NCI-H524 (cell line): ENCODE measurements around the gene TNFSF10.

Experiments
- DNase-seq, 2 experiments: peaks; one replicate each; lab custom pipeline; 2025; lab: John Stamatoyannopoulos, UW

The TNFSF10 gene

DNA sequence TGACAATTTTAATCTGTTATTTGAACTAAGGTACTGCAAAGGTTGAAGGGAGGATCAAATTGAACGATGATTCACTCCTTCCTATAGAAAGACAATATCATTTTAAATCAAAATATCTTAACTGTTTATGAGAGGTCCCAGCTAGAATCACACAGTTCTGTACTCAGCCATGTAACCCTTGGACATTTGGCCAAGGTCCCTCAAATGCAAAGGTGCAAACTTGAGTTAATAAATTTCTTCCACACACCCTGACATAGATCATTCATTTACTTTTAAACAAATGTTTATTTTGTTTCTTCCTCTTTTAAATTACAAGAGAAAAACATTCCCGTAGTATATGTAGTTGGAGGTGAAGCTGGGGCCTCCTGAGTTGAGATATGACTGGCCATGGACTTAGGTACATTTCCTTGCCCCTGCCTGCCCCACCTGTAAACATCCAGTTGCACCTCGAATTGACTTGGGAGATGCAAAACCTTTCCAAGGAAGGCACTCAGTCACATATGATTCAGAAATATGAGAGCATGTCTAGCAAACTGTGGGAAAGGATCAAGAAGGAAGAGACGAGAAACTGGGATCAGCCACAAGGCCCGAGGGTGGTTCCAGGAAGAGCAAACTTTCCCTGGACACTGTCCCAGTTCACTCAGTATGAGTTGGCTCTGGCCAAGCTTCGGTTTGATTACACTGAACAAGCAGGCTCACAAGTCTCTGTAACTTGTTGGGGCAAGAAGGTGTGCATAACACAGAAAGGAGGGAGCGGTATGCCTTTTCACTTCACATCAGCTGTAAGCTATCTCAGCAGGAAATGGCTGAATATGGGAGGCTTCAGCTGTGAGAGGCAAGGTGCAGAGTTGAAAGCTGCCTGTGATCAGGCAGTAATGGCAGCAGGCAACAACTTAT lies 6.7 kb downstream of the TNFSF10 start:
- DNase-seq: no peak

DNA sequence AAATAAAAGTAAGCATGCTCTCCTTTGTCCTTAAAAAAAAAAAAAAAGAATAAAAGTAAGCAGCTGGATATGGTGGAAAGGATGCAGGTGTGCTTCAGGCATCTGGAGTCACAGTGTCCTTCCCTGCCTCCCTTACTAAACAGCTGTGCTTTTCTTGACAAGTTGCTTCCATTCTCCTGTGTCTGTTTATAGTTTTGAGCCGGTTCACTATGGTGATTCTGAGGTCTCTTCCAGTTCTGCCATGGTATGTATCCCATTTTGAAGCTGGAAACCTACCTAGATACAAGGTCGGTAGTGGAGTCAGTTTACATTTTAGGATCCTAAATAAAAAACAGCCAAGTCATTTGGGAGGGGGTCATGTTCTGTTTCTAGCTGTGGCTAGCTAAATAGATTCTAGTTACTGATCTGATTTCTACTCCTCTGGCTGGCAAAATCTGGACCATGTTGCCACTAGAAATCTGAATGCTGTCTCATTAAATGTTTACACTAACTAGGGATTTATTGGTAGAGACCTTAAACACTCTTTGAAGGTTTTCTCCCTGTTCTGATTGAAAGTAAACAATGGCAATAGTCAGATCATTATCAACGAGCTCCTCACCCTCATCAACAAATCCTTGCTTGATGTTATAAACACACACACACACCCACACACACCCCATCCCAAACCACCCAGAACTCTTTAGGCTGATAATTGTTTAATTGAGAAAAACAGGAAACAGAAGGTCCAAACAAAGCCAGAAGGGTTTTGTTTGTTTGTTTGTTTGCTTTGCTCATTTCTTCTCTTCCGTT lies 7.9 kb downstream of the TNFSF10 start:
- no peak for DNase-seq

DNA sequence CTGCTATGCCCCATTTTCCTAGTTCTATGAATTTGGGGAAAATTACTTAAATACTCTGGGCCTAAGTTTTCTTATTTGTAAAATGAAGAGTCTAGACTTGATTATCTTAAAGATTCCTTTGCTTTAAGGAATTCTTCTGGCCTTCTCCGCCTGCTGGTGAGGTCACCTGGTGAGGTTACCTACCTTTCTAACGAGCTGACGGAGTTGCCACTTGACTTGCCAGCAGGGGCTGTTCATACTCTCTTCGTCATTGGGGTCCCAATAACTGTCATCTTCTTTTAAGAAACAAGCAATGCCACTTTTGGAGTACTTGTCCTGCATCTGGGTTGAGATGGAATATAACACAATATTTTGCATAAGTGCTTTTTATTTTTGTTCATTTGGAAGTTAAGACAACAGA lies 8.6 kb downstream of the TNFSF10 start:
- no peak for DNase-seq

DNA sequence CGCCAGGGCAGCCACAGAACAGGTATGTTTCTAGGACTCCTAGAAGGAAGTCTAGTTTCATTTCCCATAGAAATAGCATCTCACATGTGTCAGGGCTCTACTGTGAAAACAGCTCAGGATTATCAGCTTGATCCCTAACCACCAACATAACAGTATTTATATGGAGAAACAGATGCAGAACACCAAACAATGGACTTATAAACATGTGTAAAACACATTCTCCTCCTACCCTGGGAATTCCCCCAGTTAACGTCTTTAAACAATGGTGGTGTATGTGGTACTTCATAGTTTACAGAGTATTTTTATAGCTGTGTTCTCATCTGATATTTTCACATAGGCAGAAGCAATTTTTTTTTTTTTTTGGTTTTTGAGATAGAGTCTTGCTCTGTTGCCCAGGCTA lies 9.7 kb downstream of the TNFSF10 start:
- no peak for DNase-seq

DNA sequence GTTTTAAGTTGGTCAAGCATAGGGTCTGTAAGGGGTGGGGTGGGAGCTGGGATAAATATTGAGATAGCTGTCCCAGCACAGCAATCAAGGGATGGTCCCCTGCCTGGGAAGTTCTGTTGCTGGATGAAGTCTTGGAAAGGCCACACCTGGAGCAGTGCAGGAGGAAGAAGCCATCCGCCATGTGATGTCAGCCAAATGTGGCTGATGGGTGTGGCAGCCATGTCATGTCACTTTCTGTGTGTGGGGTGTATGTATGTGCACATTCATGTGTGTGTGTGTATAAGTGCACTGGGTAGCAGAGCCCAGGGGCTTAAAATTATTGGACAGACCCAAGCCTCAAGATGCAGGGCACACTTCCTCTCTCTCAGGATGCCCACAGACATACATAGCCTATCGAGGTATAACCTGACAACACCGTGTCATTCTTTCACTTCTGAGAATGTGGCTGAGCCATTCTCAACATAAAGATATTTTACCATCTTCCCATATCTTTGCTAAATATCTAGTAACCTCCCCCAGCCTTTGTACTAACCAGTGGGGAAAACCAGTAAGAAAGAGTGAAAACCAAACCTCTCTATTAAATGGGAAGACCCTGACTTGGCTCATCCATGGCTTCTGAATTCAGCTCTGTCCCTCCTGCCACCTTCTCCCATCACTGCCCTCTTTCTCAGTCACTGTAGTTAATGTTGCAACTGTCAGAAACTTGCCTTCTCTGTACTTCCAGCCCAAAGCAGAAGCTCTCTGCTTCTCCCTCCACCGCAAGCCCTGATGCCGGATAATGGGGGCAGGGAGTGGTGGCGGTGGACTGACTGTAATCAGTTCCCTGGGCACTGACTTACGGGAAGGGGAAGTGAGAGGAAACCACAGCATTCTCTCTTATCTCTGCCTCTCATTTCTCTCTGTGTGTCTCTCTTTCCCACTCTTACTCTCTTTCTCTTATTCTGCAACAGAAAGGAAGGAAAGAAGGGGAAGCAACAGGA lies 11.2 kb downstream of the TNFSF10 start:
- no peak for DNase-seq

DNA sequence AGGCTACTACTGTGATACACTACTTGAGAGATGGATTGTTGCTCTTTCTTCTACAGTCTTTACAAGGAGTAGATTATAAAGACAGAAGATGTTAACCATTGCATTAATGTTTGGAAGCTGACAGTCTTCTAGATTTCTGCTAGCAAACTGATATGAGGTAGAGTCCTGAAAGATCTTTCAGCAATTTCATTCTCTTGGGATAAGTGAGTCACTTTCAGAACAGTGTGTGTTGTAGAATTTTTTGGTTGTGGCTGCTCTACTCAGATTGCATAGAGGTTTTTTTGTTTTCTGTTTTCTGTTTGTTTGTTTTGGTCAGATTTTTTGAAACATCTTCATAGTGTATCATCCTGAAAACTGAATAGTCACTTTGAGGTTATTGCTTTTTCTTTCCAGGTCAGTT lies 17.1 kb downstream of the TNFSF10 start:
- DNase-seq: no peak

DNA sequence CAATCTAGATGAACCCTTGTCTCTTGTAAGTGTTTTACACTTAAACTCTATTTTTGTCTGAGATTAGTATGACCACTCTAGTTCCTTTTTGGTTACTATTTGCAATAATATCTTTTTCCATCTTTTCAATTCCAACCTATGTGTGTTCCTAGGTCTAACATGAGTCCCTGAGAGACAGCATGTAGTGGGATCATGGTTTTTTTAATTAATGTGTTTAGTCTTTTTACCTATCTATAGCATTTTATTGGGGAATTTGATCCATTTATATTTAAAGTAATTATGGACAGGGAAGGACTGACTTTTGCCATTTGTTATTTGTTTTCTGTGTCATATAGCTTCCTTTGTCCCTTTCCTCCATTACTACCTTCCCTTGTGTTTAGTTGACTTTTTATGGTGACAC lies 21.7 kb downstream of the TNFSF10 start:
- DNase-seq: no peak

DNA sequence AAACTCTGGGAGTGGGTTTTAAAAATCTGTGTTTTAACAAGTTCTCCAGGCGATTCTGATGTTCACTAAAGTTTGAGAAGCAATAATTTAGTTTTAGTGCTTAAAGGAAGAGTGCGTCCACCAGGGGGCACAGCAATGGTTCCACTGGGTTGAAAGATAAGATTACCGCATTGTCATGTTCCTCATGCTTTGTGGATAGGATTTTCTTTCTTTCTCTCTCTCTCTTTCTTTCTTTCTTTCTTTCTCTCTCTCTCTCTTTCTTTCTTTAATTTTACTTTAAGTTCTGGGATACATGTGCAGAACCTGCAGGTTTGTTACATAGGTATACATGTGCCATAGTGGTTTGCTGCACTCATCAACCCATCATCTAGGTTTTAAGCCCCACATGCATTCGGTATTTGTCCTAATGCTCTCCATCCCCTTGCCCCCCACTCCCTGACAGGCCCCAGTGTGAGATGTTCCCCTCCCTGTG lies 33.0 kb downstream of the TNFSF10 start:
- DNase-seq: peak; percentile 8 to 61

DNA sequence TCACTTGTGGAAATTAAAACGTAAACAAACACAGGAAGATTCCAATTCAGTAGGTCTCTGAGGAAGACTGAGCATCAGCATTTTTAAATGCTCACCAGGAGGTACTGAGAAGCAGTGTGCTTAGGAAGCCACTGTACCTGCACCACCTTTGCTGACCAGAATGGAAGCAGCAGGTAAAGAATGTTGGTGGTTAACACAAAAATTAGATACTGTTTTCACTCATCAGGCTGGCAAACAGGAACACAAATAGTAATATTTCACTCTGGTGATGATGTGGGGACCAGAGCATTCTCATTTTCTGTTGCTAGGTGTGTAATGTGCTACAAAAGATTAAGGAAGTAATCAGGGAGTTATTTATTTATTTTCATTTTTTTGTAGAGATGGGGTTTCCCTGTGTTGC lies 45.1 kb downstream of the TNFSF10 start:
- no peak for DNase-seq

DNA sequence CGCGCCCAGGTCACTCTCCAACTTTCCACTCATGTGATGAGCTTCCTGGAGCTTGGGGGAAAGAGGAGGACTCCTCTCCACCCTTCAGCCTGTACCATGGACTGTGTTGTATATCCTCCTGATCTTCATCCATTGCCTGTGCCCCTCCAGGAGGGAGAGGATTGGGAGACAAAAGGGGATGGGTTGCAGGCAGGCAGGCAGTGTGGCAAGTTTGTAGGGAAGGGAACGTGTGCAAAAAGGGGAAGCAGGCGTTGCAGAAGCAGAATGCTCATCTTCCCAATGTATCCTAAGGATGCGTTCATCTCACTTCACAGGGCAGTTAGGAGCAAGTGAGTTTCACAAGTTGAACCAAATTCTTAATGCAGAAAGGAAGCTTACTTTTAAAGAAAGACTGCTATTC lies 46.9 kb downstream of the TNFSF10 start:
- DNase-seq: no peak

DNA sequence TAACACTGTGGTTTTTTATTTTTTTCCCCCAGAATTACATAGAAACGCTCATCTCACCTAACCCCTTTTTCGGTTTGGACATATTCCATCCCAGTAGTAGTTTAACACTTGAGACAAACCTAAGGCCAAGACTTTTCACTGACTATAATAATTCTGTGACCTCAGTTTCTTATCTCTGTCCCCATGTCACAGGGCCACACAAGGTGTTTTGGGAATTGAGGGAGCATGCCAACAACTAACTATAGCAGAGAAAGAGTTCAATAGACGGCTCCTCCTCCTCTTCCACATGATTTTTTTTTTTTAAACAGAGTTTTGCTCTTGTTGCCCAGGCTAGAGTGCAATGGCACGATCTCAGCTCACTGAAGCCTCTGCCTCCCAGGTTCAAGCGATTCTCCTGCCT lies 47.5 kb downstream of the TNFSF10 start:
- no peak for DNase-seq

DNA sequence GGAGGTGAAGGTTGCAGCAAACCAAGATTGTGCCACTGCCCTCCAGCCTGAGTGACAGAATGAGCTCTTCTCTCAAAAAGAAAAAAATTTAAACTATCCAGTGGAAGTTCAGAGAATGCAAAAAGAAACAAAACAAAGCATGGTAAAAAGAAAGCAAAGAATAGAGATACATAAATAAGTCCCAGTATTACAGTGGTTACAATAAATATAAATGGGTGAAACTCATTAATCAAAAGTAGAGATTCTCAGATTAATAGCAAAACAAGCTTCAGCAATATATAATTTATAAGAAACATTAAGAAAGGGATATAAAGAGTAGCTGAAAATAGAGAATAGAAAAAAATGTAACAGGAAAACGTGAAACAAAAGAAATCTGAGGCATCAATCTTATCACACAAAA lies 51.3 kb downstream of the TNFSF10 start:
- DNase-seq: no peak

DNA sequence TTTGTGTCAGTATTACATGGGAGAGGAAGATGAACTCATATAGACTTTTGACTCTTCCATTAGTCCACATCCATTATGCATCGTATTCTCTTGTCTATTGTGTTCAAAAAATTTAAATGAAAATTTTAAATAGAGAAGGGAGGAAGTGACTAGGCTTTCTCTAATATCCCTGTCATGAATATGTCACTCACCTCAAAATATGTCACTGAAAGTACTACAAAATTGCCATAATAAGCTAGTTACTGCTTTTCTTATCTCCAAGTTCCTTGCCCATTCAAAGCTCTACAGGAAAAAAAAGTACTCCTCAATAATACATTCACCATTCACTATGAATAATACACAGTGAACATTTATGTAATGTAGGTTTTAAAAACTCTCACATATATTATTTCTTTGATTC lies 52.6 kb downstream of the TNFSF10 start:
- no peak for DNase-seq

DNA sequence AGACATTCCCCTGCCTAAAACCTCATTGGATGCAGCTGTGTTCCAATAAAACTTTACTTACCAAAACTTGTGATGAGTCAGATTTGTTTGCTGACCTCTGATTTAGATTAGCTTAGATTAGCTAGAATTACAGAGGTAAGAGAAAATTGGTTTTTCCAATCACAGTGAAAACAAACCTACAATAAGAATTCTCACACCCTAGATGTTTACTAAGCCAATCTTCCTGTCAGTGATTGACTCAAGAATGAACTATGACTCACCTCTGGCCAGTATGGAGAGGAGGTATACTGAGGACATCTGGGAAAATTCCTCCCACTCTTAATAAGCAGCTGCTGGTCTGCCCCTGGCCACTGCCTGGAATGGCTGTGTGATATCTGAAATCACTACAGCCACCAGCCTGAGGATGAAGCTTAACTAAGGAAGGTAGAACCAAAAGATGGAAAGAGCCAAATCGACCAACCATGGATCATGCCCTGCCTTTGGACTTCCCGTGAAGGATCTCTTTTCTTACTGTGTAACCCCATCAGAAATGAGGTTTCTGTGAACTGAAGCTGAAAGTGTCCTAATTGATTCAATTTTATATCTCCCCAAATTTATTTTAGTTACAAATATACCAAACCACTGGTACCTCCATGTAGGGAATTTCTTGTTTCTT lies 55.9 kb downstream of the TNFSF10 start:
- no peak for DNase-seq

DNA sequence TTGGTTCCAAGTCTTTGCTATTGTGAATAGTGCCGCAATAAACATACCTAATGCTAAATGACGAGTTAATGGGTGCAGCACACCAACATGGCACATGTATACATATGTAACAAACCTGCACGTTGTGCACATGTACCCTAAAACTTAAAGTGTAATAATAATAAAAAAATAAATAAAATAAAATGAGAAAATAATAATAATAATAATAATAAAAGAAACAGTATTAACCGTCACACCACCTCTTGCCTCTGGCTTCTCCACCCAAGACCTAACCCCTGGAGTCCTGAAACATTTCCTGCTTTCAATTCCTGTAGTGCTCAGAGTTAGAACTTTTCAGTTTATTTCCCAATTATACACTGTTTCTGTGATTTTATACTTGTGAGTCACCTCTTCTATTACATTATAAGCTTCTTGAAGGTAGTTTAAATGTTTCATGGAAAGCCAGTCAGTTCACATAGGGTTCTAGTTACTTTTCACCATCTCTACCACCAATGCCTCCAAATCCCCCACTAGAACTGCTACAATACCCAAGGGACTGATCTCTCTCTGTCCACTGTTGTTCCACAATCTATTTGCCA lies 56.6 kb downstream of the TNFSF10 start:
- no peak for DNase-seq

DNA sequence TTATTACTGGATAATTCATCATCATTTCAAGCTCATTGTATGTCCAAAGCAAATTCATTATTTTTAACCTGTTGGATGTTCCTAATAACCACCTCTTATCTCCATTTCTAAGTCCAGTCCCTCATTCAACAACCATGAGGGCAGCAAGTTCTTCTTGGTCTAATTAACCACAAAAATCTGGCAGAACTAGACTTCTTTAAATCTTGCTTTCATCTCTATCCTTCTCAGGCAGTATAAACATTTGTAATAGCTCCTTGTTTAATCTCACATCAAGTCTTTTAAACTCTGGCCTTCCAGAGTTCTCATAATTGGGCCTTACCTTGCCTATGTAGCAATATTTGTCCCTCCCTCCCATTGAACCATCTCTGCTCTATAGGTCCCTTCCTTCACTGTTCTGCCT lies 57.9 kb downstream of the TNFSF10 start:
- DNase-seq: no peak

DNA sequence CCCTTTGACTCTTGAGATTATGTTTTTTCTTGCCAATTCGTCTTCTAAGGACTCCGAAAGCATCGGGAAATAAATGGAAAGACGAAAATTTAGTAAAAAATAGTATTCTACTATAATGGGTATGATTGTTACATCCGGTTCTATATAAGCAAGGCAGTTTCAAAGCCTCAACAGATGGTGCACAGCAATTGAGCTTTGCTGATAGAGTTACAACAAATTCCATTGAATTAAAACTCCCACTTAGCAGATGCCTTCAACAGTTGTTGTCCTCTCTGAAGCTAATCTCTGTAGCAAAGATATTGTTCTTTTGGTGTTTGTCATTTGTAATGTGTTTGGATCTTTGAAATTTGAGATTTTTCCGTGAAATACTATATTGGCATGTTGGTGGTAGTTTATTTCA lies 58.9 kb downstream of the TNFSF10 start:
- DNase-seq: peak; percentile 68 to 90

DNA sequence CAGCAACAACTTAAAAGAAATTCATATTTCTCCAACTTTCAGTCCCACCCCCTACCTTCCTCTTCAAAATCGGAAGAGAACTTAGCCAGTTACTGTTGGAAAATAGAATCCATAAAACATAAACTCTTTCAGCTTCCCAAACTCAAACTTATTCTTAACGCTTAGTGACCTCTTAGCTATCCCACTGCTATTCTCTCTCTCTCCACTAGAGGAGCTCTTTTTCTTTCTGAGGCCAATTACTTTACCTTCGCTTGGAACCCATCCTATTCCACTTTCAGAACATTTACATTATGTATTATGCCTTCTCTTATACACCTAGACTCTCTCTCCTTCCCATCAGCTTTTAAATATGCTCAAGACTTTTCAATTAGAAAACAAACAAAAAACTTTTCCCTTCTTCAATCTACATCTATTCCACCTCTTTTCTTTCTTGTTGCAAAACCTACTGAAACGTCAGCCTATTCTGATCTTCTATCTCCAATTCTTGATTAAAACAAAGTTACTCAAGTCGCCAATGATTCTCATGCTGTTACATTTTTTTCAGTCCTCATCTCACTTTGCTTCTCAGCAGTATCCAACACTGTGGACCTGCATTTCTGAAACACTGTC lies 61.6 kb downstream of the TNFSF10 start:
- DNase-seq: peak in 1 of 2 experiments; percentile 42

DNA sequence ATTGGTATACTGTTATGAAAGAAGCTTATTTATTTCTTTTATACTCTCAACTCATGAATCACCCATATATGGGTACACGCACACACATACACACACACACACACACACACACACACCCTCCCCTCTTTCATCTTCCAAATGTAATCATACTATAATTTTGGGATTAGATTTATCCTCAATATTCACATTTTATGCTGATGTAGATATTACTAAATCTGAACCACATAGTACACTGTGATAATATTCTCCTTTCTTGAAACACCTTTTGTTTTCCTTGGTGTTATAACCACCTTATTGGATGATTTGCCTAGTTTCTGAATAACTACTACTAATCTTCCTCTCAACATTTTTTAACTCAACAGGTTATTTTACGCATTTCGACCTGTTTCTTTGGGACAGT lies 66.8 kb downstream of the TNFSF10 start:
- no peak for DNase-seq
